Measurements from ENCODE around the gene ACSL6.

- TF ChIP-seq CTCF (IDR thresholded peaks at IDR 0.05) (no peak), POLR2A (IDR thresholded peaks at IDR 0.05) (no peak)
These were observed 34.2 kb downstream of the ACSL6 start for GRCh38 chr5:131977212-131977604.

Data from uterus (tissue), 2 donors.